Endothelial cell (in vitro differentiated cells): ENCODE results near the gene LRBA. TPM values are rescaled to one million over a fixed set of nuclear protein-coding genes. Genes with fewer than 3 reads are reported as not detected.
"Not testable (repeated sequence)": the region's sequence is repeated elsewhere in the genome, so short reads cannot be mapped to it uniquely, and the experiment has no call there.

Source experiments
- DNase-seq: peaks from one replicate; pipeline ENCODE4 v3.0.0; 2021; ENCODE audit warnings: low spot score
- H3K27ac Mint-ChIP-seq: one replicate; pipeline ENCODE4 v1.8.0; 2021; ENCODE audit warnings: mixed read lengths, inconsistent platforms; ENCODE audit not compliant: unreplicated experiment
- H3K27me3 Mint-ChIP-seq: one replicate; pipeline ENCODE4 v1.8.0; 2021; ENCODE audit warnings: mild to moderate bottlenecking, moderate library complexity, mixed read lengths, inconsistent platforms; ENCODE audit not compliant: unreplicated experiment
- H3K36me3 Mint-ChIP-seq: one replicate; pipeline ENCODE4 v1.8.0; 2021; ENCODE audit warnings: mild to moderate bottlenecking, low read depth, mixed read lengths, inconsistent platforms; ENCODE audit not compliant: unreplicated experiment
- H3K4me1 Mint-ChIP-seq: one replicate; pipeline ENCODE4 v1.8.0; 2021; ENCODE audit warnings: mild to moderate bottlenecking, mixed read lengths, inconsistent platforms; ENCODE audit not compliant: unreplicated experiment
- H3K4me3 Mint-ChIP-seq: one replicate; pipeline ENCODE4 v1.8.0; 2021; ENCODE audit warnings: mild to moderate bottlenecking, mixed read lengths, inconsistent platforms; ENCODE audit not compliant: unreplicated experiment
- H3K9me3 Mint-ChIP-seq: one replicate; pipeline ENCODE4 v1.8.0; 2021; ENCODE audit warnings: mixed read lengths, inconsistent platforms; ENCODE audit not compliant: unreplicated experiment
- total RNA-seq: library from RNA; stranded (reverse); fragmentation: NEBNext Ultra II Directional; extraction: Animal tissue kit (Norgen Biotek cat#: 25700); gene quantifications from one replicate; pipeline ENCODE4 v1.2.1, GENCODE V29; 2021; ENCODE audit not compliant: unreplicated experiment
- TF ChIP-seq, protein P1 (sequence below): fragments of 200-600 bp; sonication (generic); IDR thresholded peaks from one replicate; pipeline ENCODE4 v1.5.0; 2021; ENCODE audit warnings: antibody characterized with exemption; ENCODE audit not compliant: unreplicated experiment

LRBA gene
- total RNA-seq, 1 donor from 2014 or later: 44.3 TPM

DNA sequence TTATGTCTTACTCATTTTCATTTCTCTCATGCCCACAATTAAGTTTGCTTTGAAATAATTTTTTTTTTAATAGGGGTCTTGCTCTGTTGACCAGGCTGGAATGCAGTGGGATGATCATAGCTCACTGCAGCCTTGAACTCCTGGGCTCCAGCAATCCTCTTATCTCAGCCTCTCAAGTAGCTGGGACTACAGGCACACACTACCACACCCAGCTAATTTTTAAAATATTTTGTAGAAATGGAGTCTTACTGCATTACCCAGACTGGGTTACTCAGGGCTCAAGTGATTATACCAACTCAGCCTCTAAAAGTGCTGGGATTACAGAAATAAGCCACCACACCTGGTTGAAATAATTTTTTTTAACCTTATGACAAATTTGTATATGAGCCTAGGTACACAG lies 452.3 kb downstream of the LRBA start:
- TF ChIP-seq, protein P1, sequence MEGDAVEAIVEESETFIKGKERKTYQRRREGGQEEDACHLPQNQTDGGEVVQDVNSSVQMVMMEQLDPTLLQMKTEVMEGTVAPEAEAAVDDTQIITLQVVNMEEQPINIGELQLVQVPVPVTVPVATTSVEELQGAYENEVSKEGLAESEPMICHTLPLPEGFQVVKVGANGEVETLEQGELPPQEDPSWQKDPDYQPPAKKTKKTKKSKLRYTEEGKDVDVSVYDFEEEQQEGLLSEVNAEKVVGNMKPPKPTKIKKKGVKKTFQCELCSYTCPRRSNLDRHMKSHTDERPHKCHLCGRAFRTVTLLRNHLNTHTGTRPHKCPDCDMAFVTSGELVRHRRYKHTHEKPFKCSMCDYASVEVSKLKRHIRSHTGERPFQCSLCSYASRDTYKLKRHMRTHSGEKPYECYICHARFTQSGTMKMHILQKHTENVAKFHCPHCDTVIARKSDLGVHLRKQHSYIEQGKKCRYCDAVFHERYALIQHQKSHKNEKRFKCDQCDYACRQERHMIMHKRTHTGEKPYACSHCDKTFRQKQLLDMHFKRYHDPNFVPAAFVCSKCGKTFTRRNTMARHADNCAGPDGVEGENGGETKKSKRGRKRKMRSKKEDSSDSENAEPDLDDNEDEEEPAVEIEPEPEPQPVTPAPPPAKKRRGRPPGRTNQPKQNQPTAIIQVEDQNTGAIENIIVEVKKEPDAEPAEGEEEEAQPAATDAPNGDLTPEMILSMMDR: no peak
- Mint-ChIP-seq H3K36me3 (peaks cover 3% of the 10 kb centered on the region), H3K27ac (no peak overlapping the region), H3K4me3 (no peak overlapping the region), H3K4me1 (no peaks in the 10 kb centered on the region), H3K9me3 (no peaks in the 10 kb centered on the region), H3K27me3 (no peaks in the 10 kb centered on the region)
- no peak for DNase-seq

DNA sequence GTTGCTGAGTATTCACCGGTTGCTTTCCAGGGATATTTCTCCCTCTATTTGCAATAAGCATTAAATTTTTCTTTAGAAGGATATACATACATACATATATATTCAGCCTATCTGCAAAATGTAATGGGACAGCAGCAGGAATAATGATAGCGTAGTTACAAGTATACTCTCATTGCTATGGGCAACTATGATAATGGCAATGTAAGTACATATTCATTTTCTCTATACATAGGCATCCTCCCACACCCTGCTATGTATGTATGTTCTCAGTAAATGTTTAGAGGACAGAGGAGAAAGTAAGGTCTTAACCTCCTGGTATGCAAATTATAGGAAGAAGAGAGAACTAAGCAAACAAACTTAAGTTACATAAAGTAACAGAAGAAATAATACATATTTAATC lies 452.8 kb downstream of the LRBA start:
- Mint-ChIP-seq H3K4me1 (no peaks in the 10 kb centered on the region), H3K36me3 (peaks cover 3% of the 10 kb centered on the region), H3K4me3 (no peak overlapping the region), H3K27ac (no peak overlapping the region), H3K9me3 (no peaks in the 10 kb centered on the region), H3K27me3 (no peaks in the 10 kb centered on the region)
- no peak for DNase-seq
- TF ChIP-seq, protein P1: no peak

DNA sequence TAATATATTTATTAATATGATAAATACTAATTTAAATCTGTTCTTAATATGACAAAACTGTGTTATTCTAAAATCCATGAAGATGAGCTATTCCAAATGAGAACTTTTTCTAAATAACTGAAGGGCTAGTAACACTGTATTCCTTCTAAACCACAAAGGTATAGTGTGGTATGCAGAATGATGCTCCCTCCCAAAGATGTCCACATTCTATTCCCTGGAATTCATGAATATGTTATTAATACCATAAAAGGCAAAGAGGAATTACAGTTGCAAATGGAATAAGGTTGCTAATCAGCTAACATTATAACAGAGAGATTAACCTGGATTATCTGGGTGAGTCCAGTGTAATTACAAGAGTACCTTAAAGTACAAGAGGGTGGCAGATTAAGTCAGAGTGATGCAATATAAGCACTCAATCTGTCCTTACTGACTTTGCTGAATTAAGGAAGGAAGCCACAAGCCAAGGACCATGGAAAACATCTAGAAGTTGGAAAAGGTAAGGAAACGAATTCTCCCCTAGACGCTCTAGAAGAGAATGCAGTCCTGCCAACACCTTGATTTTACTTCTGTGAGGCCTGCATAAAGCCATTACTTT lies 453.8 kb downstream of the LRBA start:
- H3K27ac Mint-ChIP-seq: no peak overlapping the region
- DNase-seq: no peak
- H3K9me3 Mint-ChIP-seq: no peaks in the 10 kb centered on the region
- peaks cover 3% of the 10 kb centered on the region for H3K36me3 Mint-ChIP-seq
- no peaks in the 10 kb centered on the region for H3K4me1 Mint-ChIP-seq
- TF ChIP-seq, protein P1: no peak
- no peak overlapping the region for H3K4me3 Mint-ChIP-seq
- H3K27me3 Mint-ChIP-seq: no peaks in the 10 kb centered on the region

DNA sequence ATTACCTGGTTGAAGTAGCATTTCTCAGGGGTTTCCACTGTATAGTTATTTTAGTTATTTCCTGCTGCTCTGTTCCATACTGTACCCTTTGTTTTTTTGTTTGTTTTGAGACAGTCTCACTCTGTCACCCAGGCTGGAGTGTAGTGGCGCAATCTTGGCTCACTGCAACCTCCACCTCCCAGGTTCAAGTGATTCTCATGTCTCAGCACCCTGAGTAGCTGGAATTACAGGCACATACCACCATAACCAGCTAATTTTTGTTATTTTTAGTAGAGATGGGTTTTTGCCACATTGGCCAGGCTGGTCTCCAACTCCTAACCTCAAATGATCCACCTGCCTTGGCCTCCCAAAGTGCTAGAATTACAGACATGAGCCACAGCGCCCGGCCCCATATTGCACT lies 457.3 kb downstream of the LRBA start:
- not testable (repeated sequence) for H3K27me3 Mint-ChIP-seq, H3K9me3 Mint-ChIP-seq, DNase-seq, H3K4me1 Mint-ChIP-seq, H3K4me3 Mint-ChIP-seq, H3K36me3 Mint-ChIP-seq
- H3K27ac Mint-ChIP-seq: peak overlapping the region; percentile 48

DNA sequence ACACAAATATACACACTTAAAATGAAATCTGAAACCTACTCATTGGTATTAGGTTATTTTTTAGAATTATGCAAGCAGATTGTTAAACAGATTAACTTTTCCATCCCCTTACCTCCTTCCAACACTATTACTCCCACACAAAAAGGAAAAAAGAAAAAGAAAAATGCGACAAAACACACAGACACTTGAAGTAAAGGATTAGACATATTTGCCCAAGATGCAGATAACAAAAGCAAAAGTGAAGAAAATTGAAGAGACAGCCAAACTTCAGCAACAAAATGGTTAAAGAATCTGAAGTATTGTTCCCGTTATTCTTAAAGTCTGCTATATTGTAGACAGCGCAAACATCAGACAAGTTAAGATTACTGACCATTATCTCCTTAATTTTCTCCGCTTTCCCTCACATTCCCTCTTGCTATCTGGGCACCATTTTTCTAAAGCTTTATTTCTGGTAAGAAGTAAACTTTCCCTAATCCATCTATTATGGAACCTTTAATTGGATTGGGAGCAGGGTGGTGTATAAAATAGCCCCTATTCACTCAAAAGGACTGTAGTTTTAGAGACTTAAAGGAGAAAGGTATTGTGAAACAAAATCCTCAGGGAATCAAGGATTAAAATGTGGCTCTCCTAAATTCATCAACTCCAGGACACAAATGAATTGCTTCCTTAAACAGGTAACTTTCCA lies 467.8 kb downstream of the LRBA start:
- TF ChIP-seq, protein P1: no peak
- H3K4me3 Mint-ChIP-seq: no peak overlapping the region
- no peak for DNase-seq
- H3K36me3 Mint-ChIP-seq: no peaks in the 10 kb centered on the region
- H3K9me3 Mint-ChIP-seq: no peaks in the 10 kb centered on the region
- no peak overlapping the region for H3K27ac Mint-ChIP-seq
- peaks cover 2% of the 10 kb centered on the region for H3K4me1 Mint-ChIP-seq
- no peaks in the 10 kb centered on the region for H3K27me3 Mint-ChIP-seq
